ENCODE measurements around the gene HCN4. TPM values are rescaled to one million over a fixed set of nuclear protein-coding genes. Genes with fewer than 3 reads are reported as not detected.
"Not testable (repeated sequence)": the region's sequence is repeated elsewhere in the genome, so short reads cannot be mapped to it uniquely, and the experiment has no call there.

HCN4 gene
- total RNA-seq: not detected

- Mint-ChIP-seq H3K4me3 (no peak within 1 kb of the TSS), H3K4me1 (ENCODE audit: low read depth) (no peaks in the 10 kb centered on the region), H3K36me3 (no peaks in the 10 kb centered on the region), H3K27me3 (peaks cover 41% of the 10 kb centered on the region), H3K27ac (no peak within 1 kb of the TSS), H3K9me3 (no peaks in the 10 kb centered on the region)
- POLR2A ChIA-PET: no interaction called here
- intact Hi-C loops (cut with micrococcal nuclease): no loop called here
- DNase-seq: no peak
- CTCF ChIA-PET: no interaction called here
Measured at GRCh38 chr15:73368301-73369136, at the start of gene HCN4. TSS of gene HCN4 (minus strand) at chr15:73368958. CDS start at chr15:73368270, 688 bp downstream.

GRCh38 chr15:73414876-73415275 lies 46.1 kb upstream of the HCN4 start:
- Mint-ChIP-seq H3K27ac (no peak overlapping the region), H3K27me3 (peaks cover 10% of the 10 kb centered on the region), H3K4me3 (no peak overlapping the region), H3K4me1 (ENCODE audit: low read depth) (no peaks in the 10 kb centered on the region), H3K9me3 (no peaks in the 10 kb centered on the region), H3K36me3 (no peaks in the 10 kb centered on the region)
- ChIA-PET CTCF (no interaction called here), POLR2A (no interaction called here)
- no peak for DNase-seq
- intact Hi-C loops (cut with micrococcal nuclease): no loop called here

DNA sequence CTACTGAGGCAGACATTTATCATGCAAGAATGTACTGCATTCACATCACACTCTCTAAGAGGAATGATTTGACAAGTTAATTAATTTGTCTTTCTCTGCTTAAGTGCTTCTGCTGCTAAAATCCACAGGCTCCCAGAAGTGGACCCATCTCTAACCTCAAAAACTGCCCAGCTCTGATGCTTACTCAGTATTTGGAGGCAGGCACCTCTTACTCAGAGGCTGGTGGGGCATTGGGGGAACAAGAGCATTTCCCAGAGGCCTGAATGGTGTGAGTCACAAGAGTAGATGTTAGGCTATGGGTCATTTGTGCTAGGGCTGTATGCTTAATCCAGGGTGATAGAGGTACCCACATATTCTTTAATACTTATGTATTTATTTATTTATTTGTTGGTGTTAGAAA lies 34.4 kb upstream of the HCN4 start:
- Mint-ChIP-seq H3K9me3 (no peaks in the 10 kb centered on the region), H3K27ac (no peak overlapping the region), H3K36me3 (no peaks in the 10 kb centered on the region), H3K4me3 (no peak overlapping the region), H3K4me1 (ENCODE audit: low read depth) (no peaks in the 10 kb centered on the region), H3K27me3 (peaks cover 5% of the 10 kb centered on the region)
- no peak for DNase-seq
- intact Hi-C loops (cut with micrococcal nuclease): no loop called here
- ChIA-PET CTCF (no interaction called here), POLR2A (no interaction called here)

DNA sequence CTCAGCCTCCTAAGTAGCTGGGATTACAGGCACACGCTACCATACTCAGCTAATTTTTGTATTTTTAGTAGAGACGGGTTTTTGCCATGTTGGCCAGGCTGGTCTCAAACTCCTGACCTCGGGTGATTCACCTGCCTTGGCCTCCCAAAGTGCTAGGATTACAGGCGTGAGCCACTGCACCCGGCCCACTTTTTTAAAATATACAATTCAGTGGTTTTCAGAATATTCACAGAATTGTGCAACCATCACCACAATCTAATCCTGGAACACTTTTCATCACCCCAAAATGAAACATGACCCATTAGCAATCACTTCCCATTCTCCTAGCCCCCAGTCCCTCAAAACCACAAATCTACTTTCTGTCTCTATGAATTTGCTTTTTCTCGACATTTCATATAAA lies 31.5 kb upstream of the HCN4 start:
- H3K27me3 Mint-ChIP-seq; H3K4me1 Mint-ChIP-seq (ENCODE audit: low read depth); H3K27ac Mint-ChIP-seq; H3K36me3 Mint-ChIP-seq; H3K4me3 Mint-ChIP-seq; POLR2A ChIA-PET; H3K9me3 Mint-ChIP-seq; DNase-seq; intact Hi-C loops (cut with micrococcal nuclease): not testable (repeated sequence)
- CTCF ChIA-PET: interaction anchor here (0.7 kb wide), 1 partner anchor 299 kb away, joined by 3 read pairs; no protein-coding TSS in a partner anchor

- peaks cover 4% of the 10 kb centered on the region for H3K27me3 Mint-ChIP-seq
Measured at GRCh38 chr15:73398861-73399260, 30.1 kb upstream of the HCN4 start.

DNA sequence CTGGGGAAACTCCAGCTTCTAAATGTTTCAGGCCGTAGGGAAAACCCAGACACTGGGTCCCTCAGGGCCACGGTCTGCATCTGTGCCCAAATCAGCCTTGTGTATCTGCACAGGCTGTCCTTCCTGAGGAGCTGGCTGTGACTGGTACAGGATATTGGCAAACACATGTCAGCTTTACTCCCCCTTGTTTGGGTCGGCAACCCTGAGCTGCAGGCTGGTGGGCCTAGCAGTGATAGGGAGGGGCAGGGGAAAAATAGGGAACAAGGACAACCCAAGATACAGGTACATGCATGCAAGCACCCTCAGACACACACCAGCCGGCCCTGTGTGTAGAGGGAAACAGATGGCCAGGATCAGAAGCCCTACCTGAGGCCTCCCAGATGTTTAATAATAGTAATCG lies 28.7 kb upstream of the HCN4 start:
- DNase-seq: no peak
- ChIA-PET CTCF (no interaction called here), POLR2A (no interaction called here)
- intact Hi-C loops (cut with micrococcal nuclease): no loop called here
- H3K4me3 Mint-ChIP-seq: no peak overlapping the region
- H3K4me1 Mint-ChIP-seq (ENCODE audit: low read depth): no peaks in the 10 kb centered on the region
- H3K36me3 Mint-ChIP-seq: no peaks in the 10 kb centered on the region
- no peak overlapping the region for H3K27ac Mint-ChIP-seq
- no peaks in the 10 kb centered on the region for H3K9me3 Mint-ChIP-seq
- H3K27me3 Mint-ChIP-seq: peaks cover 6% of the 10 kb centered on the region

More at GRCh38 chr15:73398861-73399260, 30.1 kb upstream of the HCN4 start:
- ChIA-PET CTCF (no interaction called here), POLR2A (no interaction called here)
- intact Hi-C loops (cut with micrococcal nuclease): no loop called here
- Mint-ChIP-seq H3K4me1 (ENCODE audit: low read depth) (no peaks in the 10 kb centered on the region), H3K36me3 (no peaks in the 10 kb centered on the region), H3K9me3 (no peaks in the 10 kb centered on the region), H3K4me3 (no peak overlapping the region), H3K27ac (no peak overlapping the region)
- DNase-seq: no peak

DNA sequence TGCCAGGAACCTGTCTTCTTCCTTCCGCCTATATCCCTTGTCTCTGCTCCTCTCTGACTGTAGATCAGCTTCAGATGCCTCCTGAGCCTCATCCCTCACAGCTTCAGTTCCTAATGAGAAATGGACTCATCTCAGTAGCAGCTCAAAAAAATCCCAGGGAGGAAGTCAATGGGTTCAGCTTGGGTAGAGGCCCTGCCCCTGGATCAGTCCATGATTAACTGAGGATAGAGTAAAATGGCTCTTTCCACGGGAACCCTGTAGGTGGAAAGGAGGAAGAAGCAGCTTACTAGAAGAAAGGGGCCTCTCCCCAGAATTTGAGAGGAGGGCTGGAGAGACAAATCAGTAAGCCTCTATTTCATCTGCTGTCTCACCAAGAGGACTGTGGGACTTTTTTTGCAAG lies 26.9 kb upstream of the HCN4 start:
- intact Hi-C loops (cut with micrococcal nuclease): no loop called here
- Mint-ChIP-seq H3K36me3 (no peaks in the 10 kb centered on the region), H3K27me3 (peaks cover 6% of the 10 kb centered on the region), H3K4me3 (no peak overlapping the region), H3K4me1 (ENCODE audit: low read depth) (no peaks in the 10 kb centered on the region), H3K9me3 (no peaks in the 10 kb centered on the region), H3K27ac (no peak overlapping the region)
- ChIA-PET POLR2A (no interaction called here), CTCF (interaction anchor here (0.6 kb wide), 1 partner anchor 129 kb away, joined by 3 read pairs; no protein-coding TSS in a partner anchor)
- DNase-seq: no peak

- CTCF ChIA-PET: no interaction called here
- intact Hi-C loops (cut with micrococcal nuclease): no loop called here
- POLR2A ChIA-PET: no interaction called here
- H3K36me3 Mint-ChIP-seq: no peaks in the 10 kb centered on the region
- H3K27ac Mint-ChIP-seq: no peak overlapping the region
- no peaks in the 10 kb centered on the region for H3K9me3 Mint-ChIP-seq
- H3K27me3 Mint-ChIP-seq: peaks cover 6% of the 10 kb centered on the region
- no peaks in the 10 kb centered on the region for H3K4me1 Mint-ChIP-seq (ENCODE audit: low read depth)
- no peak for DNase-seq
- H3K4me3 Mint-ChIP-seq: no peak overlapping the region
Measured at GRCh38 chr15:73394782-73395181, 26.0 kb upstream of the HCN4 start.

DNA sequence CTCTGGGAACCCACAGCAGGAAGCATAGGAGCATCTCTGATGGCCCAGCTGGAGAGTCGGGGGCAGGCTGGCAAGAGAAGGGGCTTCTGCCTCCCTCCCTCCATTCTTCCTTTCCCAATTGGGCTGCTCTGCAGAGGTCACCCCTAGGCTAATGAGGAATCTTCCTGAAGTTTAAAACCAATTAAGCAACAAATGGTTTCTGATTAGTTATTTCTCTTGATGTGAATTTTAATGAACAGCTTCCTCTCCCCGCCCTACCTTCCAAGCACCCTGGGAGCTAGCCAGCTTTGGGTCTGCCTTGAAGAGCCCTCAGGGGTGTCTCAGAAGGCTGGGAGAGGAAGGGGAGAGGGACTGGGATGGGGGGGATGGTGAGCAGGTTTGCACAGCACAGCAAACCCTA lies 24.6 kb upstream of the HCN4 start:
- no peak overlapping the region for H3K4me3 Mint-ChIP-seq
- POLR2A ChIA-PET: no interaction called here
- CTCF ChIA-PET: no interaction called here
- no peaks in the 10 kb centered on the region for H3K4me1 Mint-ChIP-seq (ENCODE audit: low read depth)
- H3K27ac Mint-ChIP-seq: no peak overlapping the region
- H3K36me3 Mint-ChIP-seq: no peaks in the 10 kb centered on the region
- H3K27me3 Mint-ChIP-seq: peaks cover 6% of the 10 kb centered on the region
- H3K9me3 Mint-ChIP-seq: no peaks in the 10 kb centered on the region
- no peak for DNase-seq
- intact Hi-C loops (cut with micrococcal nuclease): no loop called here

DNA sequence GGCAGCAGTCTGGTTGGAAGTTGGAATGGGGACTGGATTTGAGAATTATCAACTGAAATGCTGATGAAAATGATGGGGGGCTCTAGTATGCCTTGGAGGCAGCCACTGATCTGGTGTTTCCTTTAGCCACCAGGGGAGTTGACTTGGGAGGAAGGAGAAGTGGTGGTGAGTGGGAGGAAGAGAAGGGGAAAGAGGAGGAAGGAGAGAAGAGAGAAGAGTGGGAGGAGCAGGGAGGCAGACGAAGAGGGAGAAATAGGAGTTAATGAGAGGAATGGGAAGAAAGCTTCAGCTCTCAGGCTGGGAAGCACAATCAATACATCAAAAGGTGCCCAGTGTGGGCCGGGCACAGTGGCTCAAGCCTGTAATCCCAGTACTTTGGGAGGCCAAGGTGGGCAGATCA lies 23.3 kb upstream of the HCN4 start:
- Mint-ChIP-seq H3K27ac (no peak overlapping the region), H3K27me3 (peaks cover 6% of the 10 kb centered on the region), H3K36me3 (no peaks in the 10 kb centered on the region), H3K4me3 (no peak overlapping the region), H3K4me1 (ENCODE audit: low read depth) (no peaks in the 10 kb centered on the region), H3K9me3 (no peaks in the 10 kb centered on the region)
- intact Hi-C loops (cut with micrococcal nuclease): no loop called here
- DNase-seq: no peak
- ChIA-PET CTCF (no interaction called here), POLR2A (no interaction called here)

GRCh38 chr15:73391128-73391872 lies 22.5 kb upstream of the HCN4 start:
- Mint-ChIP-seq H3K4me3 (no peak overlapping the region), H3K4me1 (ENCODE audit: low read depth) (no peaks in the 10 kb centered on the region), H3K36me3 (no peaks in the 10 kb centered on the region), H3K27ac (no peak overlapping the region), H3K9me3 (no peaks in the 10 kb centered on the region), H3K27me3 (peaks cover 6% of the 10 kb centered on the region)
- DNase-seq: no peak
- intact Hi-C loops (cut with micrococcal nuclease): no loop called here
- ChIA-PET POLR2A (no interaction called here), CTCF (interaction anchor here (0.5 kb wide), 1 partner anchor 35 kb away, joined by 3 read pairs; no protein-coding TSS in a partner anchor)

- no peak overlapping the region for H3K27ac Mint-ChIP-seq
- H3K4me1 Mint-ChIP-seq (ENCODE audit: low read depth): no peaks in the 10 kb centered on the region
- ChIA-PET CTCF (interaction anchor here (1.3 kb wide), 1 partner anchor 246 kb away, joined by 3 read pairs; no protein-coding TSS in a partner anchor), POLR2A (no interaction called here)
- no peaks in the 10 kb centered on the region for H3K9me3 Mint-ChIP-seq
- DNase-seq: no peak
- no peak overlapping the region for H3K4me3 Mint-ChIP-seq
- no peaks in the 10 kb centered on the region for H3K36me3 Mint-ChIP-seq
- intact Hi-C loops (cut with micrococcal nuclease): no loop called here
- peaks cover 14% of the 10 kb centered on the region for H3K27me3 Mint-ChIP-seq
Measured at GRCh38 chr15:73389971-73390544, 21.3 kb upstream of the HCN4 start.
